ENCODE data around the gene GALR2. TPM values are rescaled to one million over a fixed set of nuclear protein-coding genes. Genes with fewer than 3 reads are reported as not detected.

GALR2 gene
- total and polyA plus RNA-seq, 2 experiments from 2014 or later: 0.55 TPM; not detected in 1

GRCh38 chr17:76079956-76080767, 5.6 kb downstream of the GALR2 start:
- peaks cover 29% of the 10 kb centered on the region for H3K4me1 ChIP-seq (ENCODE audit: low read depth)
- H3K9me3 ChIP-seq (ENCODE audit: low read depth): no peaks in the 10 kb centered on the region
- no peak overlapping the region for H3K4me3 ChIP-seq
- TF ChIP-seq CTCF (IDR thresholded peaks at IDR 0.05; ENCODE audit: low read depth, low read length): peak; percentile 20
- DNase-seq (ENCODE audit: low read depth in 1 of 2, low spot score in 1 of 2): peak in 1 of 2 donors; percentile 64
- H3K27me3 ChIP-seq: peaks cover 35% of the 10 kb centered on the region
- peaks cover 8% of the 10 kb centered on the region for H3K36me3 ChIP-seq
- peak overlapping the region; percentile 59 for H3K27ac ChIP-seq

- DNase-seq (ENCODE audit: low read depth in 1 of 2, low spot score in 1 of 2): no peak
Observed at GRCh38 chr17:76080768-76081287, 6.2 kb downstream of the GALR2 start.

GRCh38 chr17:76081295-76082210, 7.0 kb downstream of the GALR2 start:
- H3K9me3 ChIP-seq (ENCODE audit: low read depth): no peaks in the 10 kb centered on the region
- peaks cover 21% of the 10 kb centered on the region for H3K27me3 ChIP-seq
- H3K36me3 ChIP-seq: peaks cover 12% of the 10 kb centered on the region
- no peak for DNase-seq (ENCODE audit: low read depth in 1 of 2, low spot score in 1 of 2)
- H3K27ac ChIP-seq: no peak overlapping the region
- peaks cover 25% of the 10 kb centered on the region for H3K4me1 ChIP-seq (ENCODE audit: low read depth)
- TF ChIP-seq CTCF (IDR thresholded peaks at IDR 0.05; ENCODE audit: low read depth, low read length): no peak
- no peak overlapping the region for H3K4me3 ChIP-seq

More at GRCh38 chr17:76080768-76081287, 6.2 kb downstream of the GALR2 start:
- H3K9me3 ChIP-seq (ENCODE audit: low read depth): no peaks in the 10 kb centered on the region
- H3K27me3 ChIP-seq: peaks cover 28% of the 10 kb centered on the region
- no peak overlapping the region for H3K4me3 ChIP-seq
- H3K36me3 ChIP-seq: peaks cover 12% of the 10 kb centered on the region
- H3K27ac ChIP-seq: peak overlapping the region; percentile 59
- H3K4me1 ChIP-seq (ENCODE audit: low read depth): peaks cover 26% of the 10 kb centered on the region
- no peak for TF ChIP-seq CTCF (IDR thresholded peaks at IDR 0.05; ENCODE audit: low read depth, low read length)

GRCh38 chr17:76082326-76083251, 8.0 kb downstream of the GALR2 start:
- peaks cover 18% of the 10 kb centered on the region for H3K36me3 ChIP-seq
- DNase-seq (ENCODE audit: low read depth in 1 of 2, low spot score in 1 of 2): peak in 1 of 2 donors; percentile 11
- no peak for TF ChIP-seq CTCF (IDR thresholded peaks at IDR 0.05; ENCODE audit: low read depth, low read length)
- H3K27me3 ChIP-seq: peaks cover 11% of the 10 kb centered on the region
- peaks cover 22% of the 10 kb centered on the region for H3K4me1 ChIP-seq (ENCODE audit: low read depth)
- no peak overlapping the region for H3K27ac ChIP-seq
- H3K4me3 ChIP-seq: no peak overlapping the region
- no peaks in the 10 kb centered on the region for H3K9me3 ChIP-seq (ENCODE audit: low read depth)

Measured in cardiac muscle cell (in vitro differentiated cells and primary cell).